Measurements from ENCODE around the gene FGF7. TPM values are rescaled to one million over a fixed set of nuclear protein-coding genes. Genes with fewer than 3 reads are reported as not detected.

The FGF7 gene
- total and polyA plus RNA-seq, 9 of the 15 experiments (the other 6 are each of a cell fraction or from before 2014, with no cell fraction given): not detected

- no TSS peak for BruUV-seq (replicated peaks)
- H3K9me1 ChIP-seq (ENCODE audit: control insufficient read depth, insufficient read depth, low read length): no peaks in the 10 kb centered on the region
- no peak for DNase-seq (ENCODE audit: extremely low read depth in 1 of 4, low spot score in 3 of 4)
- no peak overlapping the region for H3K4me3 ChIP-seq
- H3K4me2 ChIP-seq (ENCODE audit: insufficient read depth, low read length): no peak overlapping the region
- no peak overlapping the region for H2AFZ ChIP-seq (ENCODE audit: low read depth, low read length)
- intact Hi-C loops (cut with micrococcal nuclease): loop anchor here (10.0 kb wide), 2 partner anchors 716 to 1074 kb away; no protein-coding TSS in a partner anchor
- H3K27me3 ChIP-seq (ENCODE audit: control insufficient read depth in 2 of 2, insufficient read depth in 2 of 2, low read length in 2 of 2): no peaks in the 10 kb centered on the region
- H3K4me1 ChIP-seq (replicated peaks in 1 of 2; ENCODE audit: control insufficient read depth in 2 of 2, insufficient read depth in 2 of 2, low read length in 2 of 2): no peaks in the 10 kb centered on the region
- no peak overlapping the region for H3K9ac ChIP-seq (ENCODE audit: insufficient read depth in 1 of 2, low read depth in 2 of 2, low read length in 2 of 2)
- no peak overlapping the region for H3K27ac ChIP-seq (ENCODE audit: extremely low read depth, low read depth, low read length)
- no peak for ATAC-seq
- 0% methylated on average over 5 of the region's 5 CpGs for WGBS (ENCODE audit: insufficient coverage, low coverage, missing lambda C conversion rate)
- no peaks in the 10 kb centered on the region for H3K79me2 ChIP-seq (ENCODE audit: control insufficient read depth, insufficient read depth, low read length)
- H4K20me1 ChIP-seq (replicated peaks; ENCODE audit: control insufficient read depth, insufficient read depth, low read length): no peaks in the 10 kb centered on the region
- no peak for FAIRE-seq
- TF ChIP-seq XRCC3 (IDR thresholded peaks at IDR 0.05) (no peak), ZBTB40 (IDR thresholded peaks at IDR 0.05) (no peak), ZBTB40 (CRISPR knock-in tag; IDR thresholded peaks at IDR 0.05) (no peak), NCOA2 (IDR thresholded peaks at IDR 0.05; ENCODE audit: partially characterized antibody in 2 of 2) (no peak)
- CTCF ChIA-PET (ENCODE audit: low intra/inter-chr PET ratio): no interaction called here
- POLR2A ChIA-PET: no interaction called here
- in situ Hi-C loops (cut with MboI): no loop called here
- H3K9me3 ChIP-seq (replicated peaks; ENCODE audit: control insufficient read depth, insufficient read depth, low read depth, low read length): no peaks in the 10 kb centered on the region
- H3K36me3 ChIP-seq (ENCODE audit: control insufficient read depth, insufficient read depth, low read length): no peaks in the 10 kb centered on the region
Observed at GRCh38 chr15:49428409-49429095, 5.5 kb downstream of the FGF7 start.
